ENCODE results near the gene EPC2.
"Not testable (repeated sequence)": the region's sequence is repeated elsewhere in the genome, so short reads cannot be mapped to it uniquely, and the experiment has no call there.

The EPC2 gene

DNA sequence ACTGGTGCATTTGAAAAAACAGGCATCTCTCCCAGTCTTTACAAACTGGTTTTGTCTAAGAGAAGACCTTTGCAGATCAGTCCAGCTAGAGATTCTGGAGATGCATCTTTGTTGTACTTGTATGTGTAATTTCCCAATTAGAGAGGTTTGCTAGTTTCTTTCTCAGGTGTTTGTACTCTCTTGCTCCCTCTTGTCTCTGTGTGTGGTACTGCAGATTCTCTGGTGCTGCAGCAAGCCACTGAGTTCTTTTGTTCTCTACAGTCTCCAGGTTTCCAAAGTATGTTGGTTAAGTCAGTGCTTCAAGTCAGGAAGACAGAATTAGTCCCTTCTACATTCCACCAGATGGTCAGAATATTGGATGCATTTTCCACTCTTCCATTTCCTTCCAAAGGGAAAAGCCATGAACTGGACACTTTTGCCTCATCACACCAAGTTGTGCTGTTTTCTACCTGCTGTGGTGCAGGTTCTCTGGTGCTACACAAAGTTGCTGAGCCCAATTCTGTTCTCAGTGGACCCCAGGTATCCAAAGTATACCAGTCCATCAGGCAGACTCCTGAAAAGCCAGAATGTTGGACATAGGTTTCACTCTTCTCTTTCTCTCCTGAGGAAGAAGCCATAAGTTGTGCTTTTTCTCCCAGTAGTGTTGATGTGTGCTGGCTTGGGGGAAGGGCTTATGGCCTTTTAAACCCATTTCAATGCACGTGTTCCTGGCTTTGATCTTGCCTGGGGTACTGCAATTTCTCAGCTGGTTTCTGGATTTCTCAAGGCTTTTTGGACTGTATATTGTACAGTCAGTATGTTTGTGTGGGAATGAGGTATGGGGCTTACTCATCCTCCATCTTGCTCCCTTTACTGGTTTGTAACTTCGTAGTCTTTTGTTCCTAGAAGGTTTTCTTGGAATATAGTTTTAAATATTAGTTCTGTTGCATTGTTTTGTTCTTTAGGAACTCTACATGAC lies 29.8 kb downstream of the EPC2 start:
- no peak for DNase-seq (ENCODE audit: low read depth in 2 of 2)

DNA sequence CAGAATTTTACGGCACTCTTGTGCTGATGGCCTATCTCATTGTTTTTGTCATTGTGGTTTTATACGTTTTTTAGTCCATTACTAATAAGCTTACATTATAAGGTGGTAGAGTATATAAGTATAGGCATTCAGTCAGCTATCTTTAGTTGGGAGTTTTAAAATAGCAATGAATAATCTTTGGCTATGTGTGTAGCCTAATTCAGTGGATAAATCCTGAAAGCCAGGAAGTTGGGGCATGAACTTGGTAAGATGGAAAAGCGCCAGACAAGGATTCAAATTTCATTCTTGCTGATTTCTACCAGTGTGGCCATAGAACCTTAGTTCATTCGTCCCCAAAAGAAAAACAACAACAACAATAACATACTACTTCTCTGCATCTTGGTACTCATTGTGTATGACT lies 31.2 kb downstream of the EPC2 start:
- DNase-seq (ENCODE audit: low read depth in 2 of 2): no peak

DNA sequence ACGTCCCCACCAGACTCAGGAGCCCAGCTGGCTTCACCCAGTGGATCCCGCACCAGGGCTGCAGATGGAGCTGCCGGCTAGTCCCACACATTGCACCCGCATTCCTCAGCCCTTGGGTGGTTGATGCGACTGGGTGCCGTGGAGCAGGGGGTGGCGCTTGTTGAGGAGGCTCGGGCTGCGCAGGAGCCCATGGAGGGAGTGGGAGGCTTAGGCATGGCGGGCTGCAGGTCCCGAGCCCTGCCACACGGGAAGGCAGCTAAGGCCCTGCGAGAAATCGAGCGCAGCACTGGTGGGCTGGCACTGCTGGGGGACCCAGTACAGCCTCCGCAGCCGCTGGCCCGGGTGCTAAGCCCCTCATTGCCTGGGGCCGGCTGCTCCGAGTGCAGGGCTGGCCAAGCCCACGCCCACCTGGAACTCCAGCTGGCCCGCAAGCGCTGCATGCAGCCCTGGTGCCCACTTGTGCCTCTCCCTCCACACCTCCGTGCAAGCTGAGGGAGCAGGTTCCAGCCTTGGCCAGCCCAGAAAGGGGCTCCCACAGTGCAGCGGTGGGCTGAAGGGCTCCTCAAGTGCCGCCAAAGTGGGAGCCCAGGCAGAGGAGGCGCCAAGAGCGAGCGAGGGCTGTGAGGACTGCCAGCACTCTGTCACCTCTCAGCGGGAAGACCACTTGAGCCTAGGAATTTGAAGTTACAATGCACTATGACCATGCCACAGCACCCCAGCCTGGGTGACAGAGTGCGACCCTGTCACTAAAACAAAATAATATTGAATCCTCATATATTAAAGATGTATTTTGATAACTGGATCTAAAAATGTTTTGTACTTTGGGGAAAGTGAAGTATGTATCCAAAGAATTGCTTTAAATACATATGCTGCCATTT lies 34.0 kb downstream of the EPC2 start:
- DNase-seq (ENCODE audit: low read depth in 2 of 2): not testable (repeated sequence)

DNA sequence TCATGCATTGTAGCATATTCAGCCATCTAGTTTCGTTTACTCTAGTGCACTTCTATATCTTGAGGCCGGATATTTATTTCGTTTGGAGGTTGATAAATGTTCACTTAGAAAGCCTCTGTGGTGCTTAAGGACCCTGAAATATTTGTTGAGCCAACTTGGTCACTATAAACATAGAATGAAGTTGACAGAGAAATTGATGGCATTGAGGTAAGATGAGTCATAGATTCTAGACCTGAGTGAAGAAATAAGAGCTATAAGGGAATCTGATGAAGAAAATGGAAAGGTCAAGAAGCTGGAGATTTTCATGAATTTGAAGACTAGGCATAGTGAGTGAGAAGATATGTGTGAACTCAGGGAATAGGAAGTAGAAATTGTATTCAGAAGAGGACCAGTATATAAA lies 35.9 kb downstream of the EPC2 start:
- DNase-seq (ENCODE audit: low read depth in 2 of 2): no peak

DNA sequence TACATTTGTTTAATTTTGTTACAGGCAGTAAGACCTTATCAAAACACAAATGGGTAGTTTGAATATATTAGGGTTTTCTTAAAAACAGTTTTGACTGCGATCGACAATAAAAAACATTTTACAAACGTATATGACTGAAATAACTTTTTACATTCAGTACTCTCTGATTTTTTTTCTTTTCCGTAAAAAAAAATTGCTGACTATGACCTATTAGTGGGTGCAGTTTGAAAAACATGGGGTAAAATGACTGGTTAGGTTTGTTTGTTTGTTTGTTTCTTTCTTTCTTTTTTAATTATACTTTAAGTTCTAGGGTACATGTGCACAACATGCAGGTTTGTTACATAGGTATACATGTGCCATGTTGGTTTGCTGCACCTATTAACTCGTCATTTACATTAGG lies 36.9 kb downstream of the EPC2 start:
- DNase-seq (ENCODE audit: low read depth in 2 of 2): no peak

DNA sequence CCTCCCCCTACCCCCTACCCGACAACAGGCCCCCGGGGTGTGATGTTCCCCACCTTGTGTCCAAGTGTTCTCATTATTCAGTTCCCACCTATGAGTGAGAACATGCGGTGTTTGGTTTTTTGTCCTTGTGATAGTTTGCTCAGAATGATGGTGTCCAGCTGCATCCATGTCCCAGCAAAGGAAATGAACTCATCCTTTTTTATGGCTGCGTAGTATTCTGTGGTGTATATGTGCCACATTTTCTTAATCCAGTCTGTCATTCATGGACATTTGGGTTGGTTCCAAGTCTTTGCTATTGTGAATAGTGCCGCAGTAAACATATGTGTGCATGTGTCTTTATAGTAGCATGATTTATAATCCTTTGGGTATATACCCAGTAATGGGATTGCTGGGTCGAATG lies 37.3 kb downstream of the EPC2 start:
- not testable (repeated sequence) for DNase-seq (ENCODE audit: low read depth in 2 of 2)

DNA sequence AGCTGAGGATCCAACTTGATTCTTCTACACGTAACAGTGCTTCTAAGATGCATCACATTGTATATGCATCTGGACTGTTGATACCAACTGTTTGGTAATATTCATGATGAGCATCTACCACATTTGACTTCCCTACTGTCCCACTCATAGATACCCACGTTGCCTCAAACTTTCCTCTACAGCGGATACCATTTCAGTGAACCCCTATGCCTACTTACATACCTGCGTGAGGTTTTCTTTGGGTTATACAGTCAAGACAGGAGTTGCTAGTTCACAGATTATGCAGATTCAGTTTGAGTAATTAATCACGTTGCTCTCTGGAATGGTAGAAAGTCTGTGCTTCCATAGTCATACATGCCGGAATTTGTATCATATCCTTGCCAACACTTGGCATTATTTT lies 40.0 kb downstream of the EPC2 start:
- no peak for DNase-seq (ENCODE audit: low read depth in 2 of 2)

DNA sequence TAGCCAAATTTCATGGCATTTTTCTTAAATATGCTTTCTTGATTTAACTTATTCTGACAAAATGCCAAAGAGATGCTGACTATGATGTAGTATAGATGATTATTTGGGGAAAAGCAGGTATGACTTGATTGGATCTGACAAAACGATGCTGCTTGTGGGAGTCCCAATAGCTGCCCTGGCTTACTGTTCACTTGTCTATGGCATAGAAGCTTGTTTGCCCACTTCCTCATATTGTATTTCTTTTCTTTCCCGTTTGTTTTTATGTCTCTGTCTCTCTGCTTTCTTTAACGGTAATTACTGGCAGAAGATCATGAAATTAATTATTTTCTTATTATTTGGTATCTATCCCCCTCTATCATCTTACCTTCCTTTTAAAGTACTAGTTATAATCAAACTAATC lies 43.0 kb downstream of the EPC2 start:
- no peak for DNase-seq (ENCODE audit: low read depth in 2 of 2)

DNA sequence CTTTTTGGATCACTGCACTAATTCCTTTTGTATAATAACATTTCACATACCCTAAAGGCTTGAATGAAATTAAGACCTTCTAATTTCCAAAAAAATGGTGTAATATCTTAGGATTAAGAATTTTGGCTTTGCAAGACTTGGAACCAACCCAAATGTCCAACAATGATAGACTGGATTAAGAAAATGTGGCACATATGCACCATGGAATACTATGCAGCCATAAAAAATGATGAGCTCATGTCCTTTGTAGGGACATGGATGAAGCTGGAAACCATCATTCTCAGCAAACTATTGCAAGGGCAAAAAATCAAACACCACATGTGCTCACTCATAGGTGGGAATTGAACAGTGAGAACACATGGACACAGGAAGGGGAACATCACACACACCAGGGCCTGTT lies 43.5 kb downstream of the EPC2 start:
- DNase-seq (ENCODE audit: low read depth in 2 of 2): not testable (repeated sequence)

DNA sequence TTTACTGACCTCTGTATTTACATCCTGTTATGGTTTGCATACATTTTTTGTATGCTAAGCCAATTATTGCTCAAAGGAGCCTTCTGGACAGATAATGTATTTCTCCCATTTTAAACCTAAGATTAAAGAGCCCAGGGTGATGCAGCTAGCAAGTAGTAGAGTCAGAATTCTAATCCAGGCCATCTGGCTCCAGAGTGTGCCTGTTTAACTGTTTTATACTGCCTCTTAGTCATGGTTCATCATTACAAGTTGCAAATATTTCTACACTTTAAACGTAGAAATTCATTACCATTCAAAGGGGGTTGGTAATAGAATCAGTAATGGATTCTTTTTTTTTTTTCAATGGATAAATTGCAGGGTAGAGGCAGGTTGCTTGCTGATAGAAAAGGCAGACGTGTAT lies 52.4 kb downstream of the EPC2 start:
- no peak for DNase-seq (ENCODE audit: low read depth in 2 of 2)

DNA sequence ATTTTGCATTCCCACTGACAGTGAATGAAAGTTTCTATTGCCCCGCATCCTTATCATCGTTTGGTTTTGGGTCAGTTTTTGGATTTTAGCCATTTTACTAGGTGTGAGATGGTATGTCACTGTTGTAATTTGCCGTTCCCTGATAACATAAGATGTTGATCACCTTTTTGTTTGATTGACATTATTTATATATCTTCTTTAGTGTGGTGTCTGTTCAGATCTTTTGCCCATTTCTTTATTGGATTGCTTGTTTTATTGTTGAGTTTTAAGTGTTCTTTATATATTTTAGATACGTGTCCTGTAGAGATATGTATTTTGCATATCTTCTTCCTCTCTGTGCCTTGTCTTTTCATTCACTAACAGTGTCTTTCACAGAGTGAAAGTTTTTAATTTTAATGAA lies 55.3 kb downstream of the EPC2 start:
- DNase-seq (ENCODE audit: low read depth in 2 of 2): no peak

DNA sequence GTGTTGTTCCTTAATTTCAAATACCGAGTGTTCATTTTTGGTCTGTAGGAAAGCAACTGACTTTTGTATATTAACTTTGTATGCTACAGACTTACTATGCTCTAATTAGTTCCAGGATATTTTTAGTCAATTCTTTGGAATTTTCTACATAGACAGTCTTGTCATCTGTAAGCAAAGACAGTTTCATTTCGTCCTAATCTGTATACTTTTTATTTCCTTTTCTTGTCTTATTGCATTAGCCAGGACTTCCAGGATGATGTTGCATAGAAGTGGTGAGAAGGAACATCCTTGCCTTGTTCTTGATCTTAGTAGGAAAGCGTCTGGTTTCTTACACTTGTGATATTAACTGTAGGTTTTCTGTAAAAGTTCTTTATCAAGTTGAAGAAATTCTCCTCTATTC lies 56.5 kb downstream of the EPC2 start:
- DNase-seq (ENCODE audit: low read depth in 2 of 2): no peak

DNA sequence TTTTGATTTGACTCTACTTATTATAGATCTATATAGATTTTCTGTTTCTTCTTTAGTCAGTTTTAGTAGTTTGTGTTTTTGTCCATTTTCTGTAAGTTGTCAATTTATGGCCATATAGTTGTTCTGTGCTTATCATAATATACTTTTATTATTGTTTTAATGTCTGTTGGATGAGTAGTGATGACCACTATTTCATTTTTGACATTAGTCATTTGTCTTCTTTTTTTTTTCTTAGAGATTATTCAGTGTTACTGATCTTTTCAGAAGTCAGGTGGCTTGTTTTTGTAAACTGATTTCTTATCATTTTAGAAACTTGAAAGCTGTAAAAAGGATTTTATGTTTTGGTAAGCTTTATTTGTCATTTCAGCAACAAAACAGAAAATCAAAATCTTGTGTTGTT lies 57.3 kb downstream of the EPC2 start:
- no peak for DNase-seq (ENCODE audit: low read depth in 2 of 2)

DNA sequence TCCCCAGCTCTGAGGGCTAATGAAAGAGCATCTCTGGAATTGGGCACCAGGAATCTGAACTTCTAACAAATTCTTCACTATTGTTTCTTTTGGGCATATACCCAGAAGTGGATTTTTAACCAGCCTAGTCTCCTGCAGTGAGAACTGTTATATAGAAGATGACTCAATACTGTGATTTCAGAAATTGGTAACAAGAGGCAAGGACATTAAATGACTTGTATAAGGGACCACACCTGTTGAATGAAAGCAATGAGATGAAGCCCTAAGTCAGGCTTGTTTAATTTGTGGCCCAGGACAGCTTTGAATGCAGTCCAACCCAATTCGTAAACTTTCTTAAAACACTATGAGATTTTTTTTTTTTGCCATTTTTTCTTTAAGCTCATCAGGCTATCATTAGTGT lies 57.9 kb downstream of the EPC2 start:
- no peak for DNase-seq (ENCODE audit: low read depth in 2 of 2)

DNA sequence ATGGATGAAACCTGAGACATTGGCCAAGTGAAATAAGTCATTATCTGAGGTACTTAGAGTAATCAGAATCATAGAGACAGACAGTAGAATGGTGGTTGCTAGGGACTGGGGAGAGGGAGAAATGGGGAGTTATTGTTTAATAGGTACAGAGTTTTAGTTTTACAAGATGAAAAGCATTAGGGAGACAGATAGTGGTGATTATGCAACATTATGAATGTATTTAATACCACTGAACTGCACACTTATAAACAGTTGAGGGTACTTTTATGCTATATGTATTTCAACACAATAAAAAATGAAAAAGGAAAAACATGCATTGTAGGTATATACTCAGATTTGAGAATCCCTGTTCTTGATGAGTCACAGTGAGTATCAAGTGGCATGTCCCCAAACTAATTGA lies 59.7 kb downstream of the EPC2 start:
- DNase-seq (ENCODE audit: low read depth in 2 of 2): no peak

DNA sequence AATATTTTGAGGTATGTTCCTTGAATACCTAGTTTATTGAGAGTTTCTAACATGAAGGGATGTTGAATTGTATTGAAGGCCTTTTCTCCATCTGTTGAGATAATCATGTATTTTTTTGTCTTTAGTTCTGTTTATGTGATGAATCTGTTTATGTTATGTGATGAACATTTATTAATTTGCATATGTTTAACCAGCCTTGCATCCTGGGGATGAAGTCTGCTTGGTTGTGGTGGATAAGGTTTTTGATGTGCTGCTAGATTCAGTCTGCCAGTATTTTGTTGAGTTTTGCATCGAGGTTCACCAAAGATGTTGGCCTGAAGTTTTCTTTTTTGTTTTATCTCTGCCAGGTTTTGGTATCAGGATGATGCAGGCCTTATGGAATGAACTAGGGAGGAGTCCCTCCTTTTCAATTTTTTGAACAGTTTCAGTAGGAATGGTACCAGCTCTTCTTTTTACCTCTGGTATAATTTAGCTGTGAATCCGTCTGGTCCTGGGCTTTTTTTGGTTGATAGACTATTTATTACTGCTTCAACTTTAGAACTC lies 71.9 kb downstream of the EPC2 start:
- DNase-seq (ENCODE audit: low read depth in 2 of 2): no peak

DNA sequence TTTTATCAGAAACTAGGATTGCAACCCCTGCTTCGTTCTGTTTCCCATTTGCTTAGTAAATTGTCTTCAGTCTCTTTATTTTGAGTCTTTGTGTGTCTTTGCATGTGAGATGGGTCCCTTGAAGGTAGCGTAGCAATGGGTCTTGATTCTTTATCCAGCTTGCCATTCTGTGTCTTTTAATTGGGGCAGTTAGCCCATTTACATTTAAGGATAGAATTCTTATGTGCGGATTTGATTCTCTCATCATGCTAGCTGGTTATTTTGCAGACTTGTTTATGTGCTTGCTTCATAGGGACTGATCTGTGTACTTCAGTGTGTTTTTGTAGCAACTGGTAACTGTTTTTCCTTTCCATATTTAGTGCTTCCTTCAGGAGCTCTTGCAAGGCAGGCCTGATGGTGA lies 73.5 kb downstream of the EPC2 start:
- no peak for DNase-seq (ENCODE audit: low read depth in 2 of 2)

DNA sequence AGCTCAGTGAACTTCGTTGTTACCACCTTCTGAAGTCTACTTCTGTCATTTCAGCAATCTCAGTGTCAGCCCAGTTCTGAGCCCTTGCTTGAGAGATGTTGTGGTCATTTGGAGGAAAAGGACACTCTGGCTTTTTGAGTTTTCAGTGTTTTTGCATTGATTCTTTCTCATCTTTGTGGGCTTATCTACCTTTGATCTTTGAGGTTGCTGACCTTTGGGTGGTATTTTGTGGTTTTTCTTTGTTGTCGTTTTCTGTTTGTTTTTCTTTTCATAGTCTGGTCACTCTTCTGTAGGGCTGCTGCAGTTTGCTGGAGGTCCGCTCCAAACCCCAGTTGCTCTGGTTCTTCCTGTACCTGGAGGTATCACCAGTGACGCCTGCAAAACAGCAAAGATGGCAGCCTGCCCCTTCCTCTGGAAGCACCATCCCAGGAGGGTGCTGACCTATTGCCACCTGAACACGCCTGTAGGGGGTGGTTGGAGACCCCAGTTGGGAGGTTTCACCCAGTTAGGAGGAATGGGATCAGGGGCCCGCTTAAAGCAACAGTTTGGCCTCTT lies 74.7 kb downstream of the EPC2 start:
- DNase-seq (ENCODE audit: low read depth in 2 of 2): no peak

DNA sequence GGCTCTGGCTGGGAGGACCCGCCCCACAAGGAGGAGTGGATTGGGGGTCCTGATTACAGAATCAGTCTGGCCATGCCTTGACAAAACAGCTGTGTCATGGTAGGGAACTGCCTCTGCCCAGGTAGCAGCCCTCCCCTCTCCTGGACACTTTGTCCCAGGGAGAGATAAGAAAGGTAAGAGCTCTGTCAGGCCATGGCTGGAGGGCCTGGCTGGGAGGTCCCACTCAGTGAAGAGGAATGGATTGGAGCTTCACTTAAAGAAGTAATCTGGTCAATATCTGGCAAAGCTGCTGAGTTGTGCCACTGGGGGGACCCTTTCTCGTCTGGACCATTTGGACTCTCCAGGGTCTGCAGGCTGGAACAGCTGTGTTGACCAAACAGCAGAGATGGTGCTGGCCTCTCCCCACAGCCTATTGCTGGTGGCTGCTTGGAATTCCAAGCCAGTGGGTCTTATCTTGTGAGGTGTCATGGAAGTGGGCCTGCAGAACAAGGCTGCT lies 75.4 kb downstream of the EPC2 start:
- DNase-seq (ENCODE audit: low read depth in 2 of 2): no peak

DNA sequence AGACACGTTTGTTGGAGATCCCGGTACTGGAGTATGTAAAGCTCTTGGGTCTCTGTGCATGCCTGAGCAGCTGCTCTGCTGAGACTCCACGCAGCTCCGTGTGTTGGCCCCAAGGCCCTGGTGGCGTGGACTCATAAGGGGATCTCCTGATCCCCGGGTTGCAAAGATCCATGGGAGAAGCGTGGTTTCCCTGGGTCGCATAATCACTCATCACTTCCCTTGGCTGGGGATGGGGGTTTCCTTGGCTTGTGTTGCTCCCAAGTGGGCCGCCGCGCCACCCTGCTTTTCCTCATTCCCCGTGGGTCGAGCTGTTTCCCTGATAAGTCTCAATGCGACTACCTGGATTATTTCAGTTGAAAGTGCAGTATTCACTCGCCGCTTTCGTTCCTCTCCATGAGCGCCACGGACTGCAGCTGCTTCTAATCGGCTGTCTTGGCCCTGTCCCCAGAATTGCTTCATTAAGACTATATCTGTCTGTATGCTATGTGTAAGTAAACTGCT lies 76.0 kb downstream of the EPC2 start:
- no peak for DNase-seq (ENCODE audit: low read depth in 2 of 2)

DNA sequence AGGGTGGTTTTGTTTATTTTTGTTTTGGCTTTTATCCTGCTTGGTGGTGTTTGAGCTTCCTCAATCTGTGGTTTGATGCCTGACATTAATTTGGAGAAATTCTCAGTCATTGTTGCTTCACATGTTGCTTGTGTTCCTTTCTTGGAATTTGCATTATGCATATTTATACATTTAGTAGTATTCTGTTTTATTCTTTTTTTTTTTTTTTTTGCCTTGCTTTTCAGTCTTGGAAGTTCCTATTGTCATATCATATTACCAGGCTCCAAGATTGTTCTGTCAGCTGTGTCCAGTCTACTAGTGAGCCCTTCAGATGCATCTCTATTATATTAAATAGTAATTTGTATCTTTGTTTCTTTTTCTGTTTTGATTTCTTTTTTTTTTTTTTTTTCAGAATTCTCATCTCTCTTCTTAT lies 77.0 kb downstream of the EPC2 start:
- no peak for DNase-seq (ENCODE audit: low read depth in 2 of 2)

Measured in stimulated activated CD4-positive, alpha-beta T cell treated with anti-CD3 and anti-CD28 coated beads, Interleukin-1b, Interleukin-23, amount 100 ng/mL, for 1 hour (primary cell).